HG03064 (cell line): ENCODE data around the gene CACNA1I.
"Not testable (repeated sequence)": the region's sequence is repeated elsewhere in the genome, so short reads cannot be mapped to it uniquely, and the experiment has no call there.

Experiments used
- ATAC-seq: cut with Tn5 transposase; IDR thresholded peaks from one replicate; pipeline ENCODE4 v1.9.1; 2021; ENCODE audit warnings: low read depth; ENCODE audit not compliant: unreplicated experiment

Gene CACNA1I

GRCh38 chr22:39570665-39571064 lies at the start of gene CACNA1I:
TSS of gene CACNA1I (plus strand) at chr22:39570753. CDS start at chr22:39570753, 0 bp downstream.
- no peak for ATAC-seq

- ATAC-seq, result peak; percentile 12
These were observed 49.3 kb upstream of the CACNA1I start for GRCh38 chr22:39521106-39521885.

GRCh38 chr22:39522091-39522490 lies 48.5 kb upstream of the CACNA1I start:
- ATAC-seq, result not testable (repeated sequence)

GRCh38 chr22:39522567-39523300 lies 47.8 kb upstream of the CACNA1I start:
- ATAC-seq, result no peak

- no peak for ATAC-seq
These were observed 46.3 kb upstream of the CACNA1I start for GRCh38 chr22:39524089-39524752.

- no peak for ATAC-seq
These were observed 45.5 kb upstream of the CACNA1I start for GRCh38 chr22:39524753-39525657.

GRCh38 chr22:39525658-39525975 lies 44.9 kb upstream of the CACNA1I start:
- no peak for ATAC-seq

- ATAC-seq, result no peak
These were observed 43.8 kb upstream of the CACNA1I start for GRCh38 chr22:39526736-39527171.

GRCh38 chr22:39527481-39527961 lies 43.0 kb upstream of the CACNA1I start:
- no peak for ATAC-seq

- ATAC-seq, result no peak
These were observed 42.4 kb upstream of the CACNA1I start for GRCh38 chr22:39528080-39528661.

GRCh38 chr22:39528681-39529486 lies 41.7 kb upstream of the CACNA1I start:
- no peak for ATAC-seq

- no peak for ATAC-seq
These were observed 41.1 kb upstream of the CACNA1I start for GRCh38 chr22:39529487-39529851.

- no peak for ATAC-seq
These were observed 40.4 kb upstream of the CACNA1I start for GRCh38 chr22:39530116-39530515.

- ATAC-seq, result no peak
These were observed 39.7 kb upstream of the CACNA1I start for GRCh38 chr22:39530692-39531331.

- ATAC-seq, result peak; percentile 62
These were observed 38.1 kb upstream of the CACNA1I start, which contains the start of gene RPS19BP1 for GRCh38 chr22:39532215-39533073. TSS of gene RPS19BP1 (minus strand) at chr22:39532748. CDS start at chr22:39532738, 10 bp downstream.

- no peak for ATAC-seq
These were observed 36.5 kb upstream of the CACNA1I start for GRCh38 chr22:39534092-39534506.

GRCh38 chr22:39534591-39535356 lies 35.8 kb upstream of the CACNA1I start:
- ATAC-seq, result no peak
